GM18519 (cell line): ENCODE measurements around the gene GABBR2.

Source experiments
- ATAC-seq: cut with Tn5 transposase; IDR thresholded peaks from one replicate; pipeline ENCODE4 v1.9.1; 2021; ENCODE audit warnings: mild to moderate bottlenecking, moderate library complexity; ENCODE audit not compliant: unreplicated experiment, low FRiP score

The GABBR2 gene

GRCh38 chr9:98572796-98573195 lies 135.9 kb downstream of the GABBR2 start:
- no peak for ATAC-seq

DNA sequence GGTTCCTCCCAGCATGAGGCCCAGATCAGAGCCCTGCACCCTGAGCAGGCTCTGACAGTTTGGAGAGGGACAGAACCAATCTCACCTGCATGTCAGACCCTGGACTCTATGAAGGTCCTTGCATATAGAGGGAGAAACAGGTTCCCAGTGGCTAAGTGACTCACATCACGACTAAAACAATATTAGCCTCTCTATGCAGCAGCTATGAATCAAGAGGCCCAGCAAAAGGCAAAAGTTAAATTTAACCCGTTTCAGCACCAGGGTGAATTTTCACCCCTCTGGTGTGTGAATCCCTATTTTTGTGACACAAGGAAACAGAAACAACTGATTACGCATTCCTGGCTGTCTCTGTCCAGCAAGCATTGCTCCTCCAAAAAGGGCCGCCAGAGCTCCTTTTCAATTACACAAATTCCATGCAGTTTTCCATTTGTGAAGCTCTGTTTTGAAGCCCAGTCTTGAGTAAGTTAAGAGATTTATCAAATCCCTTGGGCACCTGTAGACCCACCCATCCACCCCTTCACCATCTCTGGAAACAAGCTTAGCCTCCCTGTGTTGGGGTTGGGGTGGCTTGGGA lies 136.6 kb downstream of the GABBR2 start:
- ATAC-seq = no peak

GRCh38 chr9:98571643-98572042 lies 137.1 kb downstream of the GABBR2 start:
- ATAC-seq = no peak

DNA sequence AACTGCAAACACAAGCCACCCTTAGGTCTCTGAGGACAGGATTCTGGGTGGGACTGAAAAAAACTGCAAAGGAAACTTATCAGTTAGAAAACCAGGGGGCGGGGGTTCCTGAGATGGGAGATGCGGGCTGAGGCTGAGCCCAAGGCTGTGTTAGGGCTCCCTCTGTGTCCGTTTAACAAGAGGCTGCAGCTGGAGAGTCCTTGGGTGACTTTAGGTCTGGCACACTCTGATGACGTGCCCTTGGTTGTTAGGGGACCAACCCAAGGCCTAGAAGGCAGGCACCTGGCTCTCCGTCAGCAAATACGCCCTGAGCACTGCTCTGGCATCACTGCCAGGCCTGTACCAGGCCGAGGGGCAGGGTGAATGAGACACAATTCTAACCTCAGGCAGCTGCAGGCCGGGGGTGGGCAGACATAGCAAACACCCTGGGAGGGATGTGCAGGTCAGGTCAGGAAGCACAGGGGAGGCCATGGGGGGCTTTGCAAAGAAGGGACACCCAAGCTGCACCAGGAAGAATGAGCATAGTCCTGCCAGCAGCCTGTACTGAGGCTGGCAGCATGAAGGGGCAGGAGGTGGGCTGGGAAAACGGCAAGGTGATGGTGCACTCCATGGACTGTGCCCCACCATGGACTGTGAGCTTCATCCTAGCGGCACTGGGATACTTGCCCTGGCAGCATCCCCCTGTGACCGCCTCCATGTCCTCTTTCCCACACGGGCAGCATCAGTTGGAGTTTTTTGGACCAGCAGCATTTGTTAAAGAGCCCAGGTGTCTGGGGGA lies 137.9 kb downstream of the GABBR2 start:
- ATAC-seq = no peak

GRCh38 chr9:98570055-98570454 lies 138.7 kb downstream of the GABBR2 start:
- ATAC-seq = no peak

- no peak for ATAC-seq
Observed at GRCh38 chr9:98569491-98569890, 139.2 kb downstream of the GABBR2 start.

- no peak for ATAC-seq
Observed at GRCh38 chr9:98568909-98569469, 139.7 kb downstream of the GABBR2 start.

DNA sequence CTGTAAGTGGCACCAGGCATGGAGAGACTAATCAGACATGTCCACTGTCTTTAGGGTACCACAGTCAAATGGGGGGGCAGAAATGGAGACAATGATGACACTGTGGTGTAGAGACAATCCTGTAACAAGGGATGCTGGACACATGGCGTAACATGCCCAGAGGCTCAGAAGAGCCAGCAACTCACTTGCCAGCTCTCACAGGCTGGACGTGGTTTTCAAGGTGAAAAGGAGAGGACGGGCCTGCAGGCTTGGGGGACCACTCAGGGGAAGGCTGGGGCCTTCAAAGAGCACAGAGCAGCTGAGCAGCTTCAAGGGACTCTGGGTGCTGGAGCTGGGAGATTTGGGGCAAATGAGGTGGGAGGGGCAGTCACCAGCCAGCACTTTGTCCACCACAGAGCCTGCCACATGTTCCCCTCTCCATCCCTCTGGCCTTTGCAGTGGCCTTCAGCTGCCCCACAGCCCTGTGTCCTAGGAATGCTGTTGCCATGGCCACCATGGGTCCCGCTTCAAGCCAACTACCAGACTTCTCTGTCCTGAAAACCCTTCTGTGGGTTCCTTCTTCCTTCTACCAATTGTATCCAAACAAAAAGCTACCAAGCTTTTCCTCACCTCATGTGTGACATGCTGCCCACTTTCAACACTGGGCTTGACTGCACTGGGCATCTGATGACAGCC lies 140.4 kb downstream of the GABBR2 start:
- ATAC-seq = no peak

DNA sequence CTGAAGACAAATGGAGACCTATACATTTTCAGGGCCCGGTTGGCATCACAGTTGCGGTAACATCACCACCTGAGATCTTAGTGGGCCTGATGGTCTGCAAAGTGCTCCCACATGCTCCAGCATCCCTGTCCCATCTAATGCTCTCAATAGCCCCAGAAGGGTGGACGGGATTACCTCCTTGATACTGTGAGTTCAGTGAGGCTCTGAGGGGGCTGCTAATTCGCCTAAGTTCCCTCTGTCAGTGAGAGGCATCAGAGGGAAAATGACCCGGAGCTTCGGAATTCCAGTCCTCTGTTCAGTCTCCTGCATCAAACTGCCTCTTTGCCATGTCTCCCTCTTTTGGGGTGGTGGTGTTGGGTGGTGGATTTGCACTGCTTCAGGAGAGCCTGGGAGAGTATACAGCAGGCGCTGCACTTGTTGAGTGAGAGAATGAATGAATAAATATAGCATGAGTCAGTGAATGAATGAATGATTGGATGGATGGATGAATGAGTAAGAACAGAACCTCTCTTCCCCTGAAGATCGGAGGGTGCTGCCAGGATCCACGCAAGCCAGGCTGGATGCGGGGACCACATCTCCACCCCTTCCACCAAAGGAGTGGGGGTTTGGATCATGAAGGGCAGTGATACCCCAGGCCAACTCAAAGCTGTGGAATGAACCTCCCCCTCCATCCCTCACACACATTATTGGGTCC lies 141.0 kb downstream of the GABBR2 start:
- no peak for ATAC-seq

DNA sequence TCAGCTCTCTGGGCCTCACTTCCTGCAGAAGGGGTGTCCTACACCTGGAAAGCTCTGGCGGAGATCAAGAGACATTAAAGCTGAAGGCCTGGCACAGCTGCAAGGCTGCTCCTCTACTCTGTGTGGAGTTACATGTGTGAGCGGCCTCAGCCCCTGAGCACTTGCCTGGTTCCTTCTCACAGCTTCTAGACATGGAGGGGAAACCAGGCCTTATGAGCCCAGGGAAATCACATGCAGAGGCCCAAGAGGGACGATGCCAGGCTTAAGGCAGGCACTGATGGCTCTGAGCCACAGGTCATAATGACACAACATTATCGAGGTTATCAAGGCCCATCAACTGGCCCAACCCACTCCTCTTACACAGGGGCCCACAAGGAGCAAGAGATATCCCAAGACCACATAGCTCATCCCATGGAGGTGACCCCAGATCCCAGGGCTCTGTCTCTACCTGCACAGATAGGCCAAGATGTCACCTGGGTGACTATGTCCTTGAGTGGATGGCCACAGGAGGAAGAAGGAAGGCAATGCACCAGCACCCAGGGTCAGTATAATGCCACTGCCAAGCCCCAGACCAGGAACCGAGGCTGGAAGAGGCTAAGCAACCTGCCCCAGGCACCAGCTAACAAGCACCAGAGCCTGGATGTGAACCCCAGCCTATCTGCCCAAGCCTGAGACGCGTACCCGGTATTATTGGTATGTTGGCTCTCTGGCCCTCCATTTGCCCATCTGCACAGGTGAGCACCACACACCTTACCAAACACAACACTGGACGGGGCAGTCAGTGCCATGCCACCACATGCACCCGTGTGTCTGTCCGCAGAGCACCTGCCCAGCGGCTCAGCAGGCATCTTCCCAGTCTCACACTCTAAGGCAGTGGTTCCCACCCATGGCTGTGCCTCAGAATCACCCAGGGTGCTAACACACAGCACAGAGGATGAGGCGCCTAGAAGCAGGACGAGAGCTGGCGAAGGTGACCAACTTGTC lies 143.3 kb downstream of the GABBR2 start:
- ATAC-seq = no peak

DNA sequence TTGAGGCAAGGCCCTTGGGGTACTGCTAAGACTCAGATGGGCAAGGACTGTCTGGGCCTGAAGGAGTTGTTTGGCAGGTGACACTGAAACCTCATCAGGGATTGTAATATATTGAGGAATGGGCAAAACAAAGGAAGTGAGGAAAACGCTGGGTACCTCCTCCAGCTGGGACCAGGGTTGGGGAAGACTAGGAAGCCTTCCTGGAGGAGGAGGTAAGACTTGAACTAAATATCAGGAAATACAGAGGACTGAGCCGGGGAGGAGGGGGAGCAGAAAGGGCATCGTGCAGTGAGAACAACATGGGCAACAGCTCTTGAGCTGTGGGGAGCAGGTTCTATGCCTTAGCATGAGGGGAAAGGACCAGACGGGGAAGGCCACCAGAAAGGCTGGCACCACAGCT lies 144.0 kb downstream of the GABBR2 start:
- ATAC-seq = no peak

- ATAC-seq = no peak
Observed at GRCh38 chr9:98563988-98564387, 144.7 kb downstream of the GABBR2 start.

DNA sequence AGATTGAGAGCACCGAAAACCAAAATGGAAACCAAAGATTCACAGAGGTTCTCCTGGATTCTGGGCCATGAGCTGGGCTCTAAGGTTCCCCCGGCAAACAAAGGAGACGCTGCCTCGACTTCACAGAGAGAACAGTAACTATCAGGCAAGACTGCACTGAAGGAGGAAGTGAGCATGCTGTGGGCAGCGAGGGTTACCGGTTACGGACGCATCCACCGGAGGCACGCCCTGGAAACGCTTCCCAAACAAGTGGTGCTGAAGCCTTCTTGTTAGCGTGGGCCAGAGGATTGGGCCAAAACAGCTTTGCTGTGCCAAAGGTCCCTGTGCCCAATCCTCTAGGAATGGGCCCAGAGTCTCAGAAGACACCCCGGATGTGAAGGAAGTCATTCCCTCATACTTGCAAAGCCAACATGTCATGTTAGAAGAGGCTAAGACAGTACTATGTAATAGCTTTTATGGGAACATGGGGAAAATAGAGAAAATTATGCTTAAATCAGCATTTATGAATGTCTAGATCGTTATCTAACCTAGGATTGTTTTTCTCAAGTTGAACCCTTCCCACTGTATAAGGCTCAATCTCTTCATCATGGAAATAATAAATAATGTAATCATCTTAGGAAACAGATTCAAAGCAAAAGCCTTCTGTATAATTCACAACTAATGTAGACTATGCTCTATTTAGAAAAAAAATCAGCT lies 145.4 kb downstream of the GABBR2 start:
- no peak for ATAC-seq

DNA sequence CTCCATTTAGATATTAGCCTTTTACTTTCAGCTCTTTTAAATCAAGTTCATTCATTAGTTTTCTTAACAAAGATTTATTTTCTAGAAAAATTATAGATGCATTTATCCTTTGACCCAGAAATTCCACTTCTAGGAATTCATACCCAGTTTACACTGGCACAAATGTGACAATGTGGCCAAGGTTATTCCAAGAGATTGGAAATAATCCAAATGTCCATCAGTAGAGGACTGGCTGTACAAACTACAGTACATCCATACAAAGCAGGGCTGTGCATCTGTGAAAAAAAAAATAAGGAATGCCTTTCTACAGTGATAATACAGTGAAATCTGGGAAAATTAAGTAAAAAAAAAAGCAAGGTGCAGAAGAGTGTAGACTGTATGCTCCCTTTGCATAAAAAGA lies 149.2 kb downstream of the GABBR2 start:
- ATAC-seq = no peak

DNA sequence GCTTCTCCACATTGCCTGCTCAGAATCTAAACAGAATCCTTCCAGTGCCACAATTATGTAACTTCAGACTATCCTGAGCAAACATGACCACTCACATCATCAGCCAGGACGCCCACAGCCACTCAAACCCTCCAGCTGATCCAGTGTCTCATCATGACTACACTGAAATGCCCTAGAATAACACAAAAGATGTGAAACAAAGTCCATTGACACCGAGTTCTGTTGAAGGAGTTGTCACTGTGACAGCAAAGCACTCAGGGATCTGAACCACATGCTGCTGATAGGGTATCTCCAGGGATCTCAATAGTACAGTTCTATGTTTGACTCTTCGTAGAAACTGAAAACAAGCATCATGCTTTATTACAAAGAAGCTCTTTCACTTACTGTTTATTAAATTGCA lies 150.2 kb downstream of the GABBR2 start:
- ATAC-seq = no peak

- no peak for ATAC-seq
Observed at GRCh38 chr9:98556511-98556910, 152.2 kb downstream of the GABBR2 start.

DNA sequence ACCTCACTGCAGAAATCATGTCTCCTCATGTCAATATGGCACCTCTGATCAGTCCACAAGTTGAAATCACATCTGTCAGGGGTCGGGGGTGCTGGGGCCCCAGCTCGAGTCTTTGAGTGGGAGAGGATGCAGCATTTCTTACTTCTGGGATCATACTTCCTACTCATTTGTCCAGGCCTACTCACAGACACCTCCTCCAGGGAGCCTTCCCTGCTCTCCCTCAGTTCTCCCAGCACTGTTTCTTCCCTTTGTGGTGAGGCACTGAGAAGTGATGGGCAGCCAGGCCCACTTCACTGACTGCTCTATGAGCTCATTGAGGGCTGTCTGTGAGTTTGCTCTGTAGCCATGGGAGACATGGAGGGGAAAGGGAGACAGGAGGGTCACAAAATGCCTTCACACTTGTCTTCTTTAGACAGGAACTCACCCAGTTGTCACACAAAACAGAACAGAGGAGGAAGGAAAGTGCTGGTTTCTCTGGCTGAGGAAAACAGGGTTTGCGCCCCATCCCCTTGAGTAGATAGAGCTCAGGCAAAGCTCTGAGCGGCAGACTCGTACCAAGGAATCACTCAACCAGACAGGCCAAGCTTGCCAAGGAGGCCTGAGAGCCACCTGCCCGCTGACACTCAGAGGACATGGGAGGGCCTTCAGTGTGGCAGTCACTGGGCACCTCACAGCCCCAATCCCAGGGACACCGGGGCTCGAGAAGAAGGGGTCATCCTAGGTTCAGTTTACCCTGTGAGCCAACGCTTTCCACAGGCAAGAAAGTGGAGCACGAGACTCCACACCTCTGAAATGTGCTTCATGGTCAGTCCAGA lies 152.9 kb downstream of the GABBR2 start:
- ATAC-seq = no peak

- ATAC-seq = no peak
Observed at GRCh38 chr9:98554752-98555151, 154.0 kb downstream of the GABBR2 start.
